Superior temporal gyrus (tissue), 1 donor: ENCODE results near the gene ELMOD3.
"Not testable (repeated sequence)": the region's sequence is repeated elsewhere in the genome, so short reads cannot be mapped to it uniquely, and the experiment has no call there.

Experiments used
- DNase-seq: peaks from one replicate; pipeline ENCODE4 v3.0.0-alpha.2; 2016; ENCODE audit errors: extremely low spot score

ELMOD3 gene

GRCh38 chr2:85329181-85329651 is 25.4 kb upstream of the ELMOD3 start:
- no peak for DNase-seq

DNA sequence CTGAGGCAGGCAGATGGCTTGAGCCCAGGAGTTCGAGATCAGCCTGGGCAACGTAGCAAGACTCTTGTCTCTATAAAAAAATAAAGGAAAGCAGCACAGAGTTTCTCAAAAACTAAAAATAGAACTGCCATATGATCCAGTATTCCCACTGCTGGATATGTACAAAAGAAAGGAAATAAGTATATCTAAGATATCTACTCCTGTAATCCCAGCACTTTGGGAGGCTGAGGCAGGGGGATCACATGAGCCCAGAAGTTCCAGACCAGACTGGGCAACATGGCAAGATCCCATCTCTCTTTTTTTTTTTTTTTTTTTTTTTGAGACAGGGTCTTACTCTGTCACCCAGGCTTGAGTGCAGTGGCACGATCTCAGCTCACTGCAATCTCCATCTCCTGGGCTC is 24.9 kb upstream of the ELMOD3 start:
- not testable (repeated sequence) for DNase-seq

DNA sequence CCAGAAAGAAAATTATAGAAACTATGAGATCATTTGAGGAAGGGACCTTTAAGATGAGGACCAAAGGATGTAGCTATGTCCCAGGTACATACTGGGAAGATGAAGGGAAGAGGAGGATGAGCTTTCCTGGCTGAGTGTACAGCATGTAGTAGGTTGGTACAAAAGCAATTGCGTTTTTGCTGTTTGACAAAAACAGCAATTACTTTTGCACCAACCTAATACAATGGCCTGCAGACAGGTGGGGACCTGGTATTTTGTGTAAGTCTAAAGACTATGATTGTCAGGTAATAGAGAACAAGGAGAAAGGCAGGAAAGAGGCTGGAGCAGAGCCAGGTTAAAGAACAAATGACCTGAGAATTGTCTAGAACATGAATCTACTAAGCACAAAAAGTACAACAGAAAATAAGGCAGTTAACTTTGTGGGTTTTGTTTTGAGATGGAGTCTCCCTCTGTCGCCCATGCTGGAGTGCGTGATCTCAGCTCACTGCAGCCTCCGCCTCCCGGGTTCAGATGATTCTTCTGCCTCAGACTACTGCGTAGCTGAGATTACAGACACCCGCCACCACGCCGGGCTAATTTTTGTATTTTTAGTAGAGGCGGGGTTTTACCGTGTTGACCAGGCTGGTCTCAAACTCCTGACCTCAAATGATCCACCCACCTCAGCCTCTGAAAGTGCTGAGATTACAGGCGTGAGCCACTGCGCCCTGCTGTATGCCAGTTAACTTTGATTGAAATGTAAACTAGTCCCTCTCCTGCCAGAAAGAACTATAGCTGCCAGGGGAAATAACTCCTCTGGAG is 23.5 kb upstream of the ELMOD3 start:
- DNase-seq, result no peak

DNA sequence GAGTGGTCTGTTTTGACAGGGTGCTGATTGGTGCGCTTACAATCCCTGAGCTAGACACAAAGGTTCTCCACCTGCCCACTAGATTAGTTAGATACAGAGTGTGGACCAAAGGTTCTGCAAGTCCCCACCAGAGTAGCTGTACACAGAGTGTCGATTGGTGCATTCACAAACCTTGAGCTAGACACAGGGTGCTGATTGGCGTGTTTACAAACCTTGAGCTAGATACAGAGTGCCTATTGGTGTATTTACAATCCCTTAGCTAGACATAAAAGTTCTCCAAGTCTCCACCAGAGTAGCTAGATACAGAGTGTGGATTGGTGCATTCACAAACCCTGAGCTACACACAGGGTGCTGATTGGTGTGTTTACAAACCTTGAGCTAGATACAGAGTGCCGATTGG is 20.7 kb upstream of the ELMOD3 start:
- DNase-seq, result not testable (repeated sequence)

DNA sequence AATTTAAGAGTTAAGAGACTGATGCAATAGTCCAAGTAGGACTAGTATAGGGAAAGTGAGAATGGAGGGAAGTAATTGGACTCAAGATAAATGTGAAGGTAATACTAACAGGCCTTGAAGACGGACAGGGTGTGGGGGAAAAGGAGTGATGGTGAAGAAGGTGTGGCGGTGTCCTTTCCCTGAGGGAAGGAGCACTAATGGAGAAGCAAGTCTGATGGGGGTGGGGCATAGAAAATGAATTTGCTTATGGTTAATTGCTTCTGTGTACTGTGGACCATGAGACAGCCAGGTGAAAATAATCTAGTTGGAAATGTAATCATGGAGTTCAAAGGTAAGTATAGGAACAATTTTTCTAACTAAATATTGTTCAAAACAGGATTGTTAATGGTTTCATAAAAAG is 19.6 kb upstream of the ELMOD3 start:
- DNase-seq, result no peak

DNA sequence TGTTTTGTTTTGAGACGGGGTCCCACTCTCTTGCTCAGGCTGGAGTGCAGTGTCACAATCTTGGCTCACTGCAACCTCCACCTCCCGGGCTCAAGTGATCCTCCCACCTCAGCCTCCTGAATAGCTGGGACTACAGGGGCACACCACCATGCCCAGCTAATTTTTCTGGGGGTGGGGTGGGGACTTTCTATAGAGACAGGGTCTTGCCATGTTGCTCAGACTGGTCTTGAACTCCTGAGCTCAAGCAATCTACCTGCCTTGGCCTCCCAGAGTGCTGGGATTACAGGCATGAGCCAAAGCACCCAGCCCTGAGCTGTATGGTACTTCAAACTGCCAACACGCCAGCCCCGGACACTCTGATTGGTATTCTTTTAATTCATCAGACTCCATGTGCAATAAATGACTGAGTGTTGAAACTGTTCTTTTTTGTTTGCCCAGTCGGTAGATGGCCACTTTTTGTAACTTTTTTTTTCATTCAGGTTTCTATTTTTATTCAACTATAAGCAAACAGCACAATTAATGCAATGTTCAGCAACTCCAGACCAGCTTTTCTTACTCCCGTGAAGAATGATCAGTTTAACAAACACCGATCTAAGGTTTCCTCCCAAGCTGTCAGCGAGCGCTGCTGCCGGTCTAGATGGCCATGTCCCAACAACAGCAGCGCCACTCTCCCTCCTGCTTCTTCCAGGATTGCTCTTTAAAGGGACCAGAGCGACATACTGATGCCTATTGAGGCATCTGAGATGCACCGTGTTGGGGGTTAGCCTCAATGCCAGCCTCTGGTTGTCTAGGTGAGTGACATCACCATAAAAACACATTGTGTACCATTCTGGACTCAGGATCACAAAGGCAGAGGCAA is 14.3 kb upstream of the ELMOD3 start:
- no peak for DNase-seq

DNA sequence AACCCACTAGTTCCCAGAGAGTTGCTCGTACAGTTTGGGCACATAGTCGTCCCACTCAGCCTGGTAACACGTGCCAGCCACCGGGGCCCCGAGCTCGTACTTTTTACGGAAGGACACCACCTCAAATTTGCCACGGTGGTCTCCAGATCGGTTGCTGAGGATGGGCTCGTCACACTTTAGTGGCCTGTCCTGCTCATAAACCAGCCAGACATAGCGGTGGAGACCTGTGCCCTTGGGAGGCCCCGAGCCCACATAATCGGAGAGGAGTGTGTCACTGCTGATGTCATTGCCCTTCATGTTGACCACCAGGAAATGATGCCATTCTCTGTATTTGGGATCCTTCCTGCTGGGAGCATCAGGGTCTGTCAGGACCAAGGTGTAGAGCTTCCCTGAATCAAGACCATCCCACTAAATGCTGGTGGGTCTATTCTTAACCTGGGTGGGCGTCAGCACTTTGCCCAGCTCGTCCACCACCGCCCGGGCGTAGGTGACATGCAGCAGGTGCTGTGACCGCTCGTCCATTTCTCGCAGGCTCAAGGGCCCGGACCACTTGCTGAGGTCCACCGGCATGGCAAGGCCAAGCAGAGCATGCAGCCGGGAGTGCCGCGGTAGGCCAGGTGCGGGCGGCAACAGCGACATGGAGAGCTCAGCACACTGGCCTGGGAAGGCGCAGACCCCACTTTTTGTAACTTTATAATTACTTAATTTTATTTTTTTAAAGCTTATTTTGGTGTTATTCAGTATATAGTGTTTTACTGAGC is 13.1 kb upstream of the ELMOD3 start:
- DNase-seq, result no peak

GRCh38 chr2:85342156-85342555 is 12.4 kb upstream of the ELMOD3 start:
- DNase-seq, result no peak

DNA sequence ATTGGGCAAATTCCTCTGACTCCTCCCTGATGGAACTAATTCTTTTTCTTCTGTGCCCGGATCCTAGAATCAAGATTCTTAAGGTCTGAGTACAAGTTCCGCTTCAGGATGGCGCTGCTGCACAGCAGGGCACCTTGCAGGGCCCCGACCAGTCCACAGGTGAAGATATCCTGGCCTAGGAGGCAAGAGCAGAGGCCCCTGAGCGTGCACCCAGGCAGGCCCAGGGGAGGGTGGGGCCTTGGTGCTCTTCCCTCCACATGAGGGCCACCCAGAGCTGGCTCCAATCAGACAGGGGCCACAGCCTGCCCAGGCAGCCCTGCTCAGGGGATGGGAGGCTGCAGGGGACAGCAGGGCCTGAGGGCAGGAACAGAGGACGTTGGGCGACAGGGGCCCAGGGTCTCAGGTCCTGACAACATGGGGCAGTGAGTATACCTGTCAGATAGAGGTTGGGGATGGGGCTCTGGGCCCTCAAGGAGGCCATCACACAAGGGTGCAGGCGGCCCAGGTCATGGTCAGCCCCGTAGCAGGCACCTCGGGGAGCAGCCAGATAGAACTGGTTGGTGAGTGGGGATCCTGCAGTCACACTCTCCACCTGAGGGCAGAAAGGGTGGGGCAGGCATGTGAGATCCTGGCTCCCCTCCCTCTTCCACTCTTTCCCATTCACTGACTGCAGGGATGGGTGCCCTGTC is 11.2 kb upstream of the ELMOD3 start:
- DNase-seq, result not testable (repeated sequence)

GRCh38 chr2:85344356-85344954 is 10.1 kb upstream of the ELMOD3 start:
- no peak for DNase-seq

DNA sequence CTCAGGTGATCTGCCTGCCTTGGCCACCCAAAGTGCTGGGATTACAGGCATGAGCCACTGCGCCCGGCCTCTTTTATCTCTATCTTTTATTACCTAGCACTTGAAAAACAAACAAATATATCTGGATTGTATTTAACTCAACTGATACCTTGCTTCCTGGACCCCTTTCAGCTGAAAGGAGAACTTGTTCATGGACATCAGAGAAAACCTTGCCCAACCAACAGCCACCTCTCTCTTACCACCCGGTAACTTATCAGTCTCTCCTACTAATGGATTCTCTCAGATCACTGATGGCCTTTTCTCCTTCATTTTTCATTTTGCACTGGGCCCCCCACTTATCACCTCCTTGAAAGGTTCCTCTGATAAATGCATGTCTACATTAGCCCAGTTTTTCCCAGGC is 7.0 kb upstream of the ELMOD3 start:
- DNase-seq, result no peak

DNA sequence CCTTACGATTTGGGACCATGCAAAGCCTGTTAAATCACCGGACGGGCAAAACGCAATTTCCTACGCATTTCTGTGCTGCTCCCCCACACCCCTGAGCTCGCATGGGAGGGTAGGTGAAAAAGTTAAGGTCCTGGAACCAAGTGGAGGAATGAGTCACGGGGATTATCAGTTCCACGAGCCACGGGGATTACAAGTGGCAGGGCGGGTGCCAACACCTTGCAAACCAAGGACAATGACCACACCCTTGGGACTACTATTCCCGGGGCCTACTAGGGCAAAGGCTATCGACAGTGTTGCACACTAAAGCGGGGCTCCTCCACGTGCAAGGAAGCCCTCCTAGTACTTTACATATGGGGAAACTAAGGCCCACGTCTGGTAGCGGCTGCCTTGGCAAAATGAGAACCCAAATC is 688 bp upstream of the ELMOD3 start:
- DNase-seq, result no peak

- DNase-seq, result no peak
These were observed 473 bp downstream of the ELMOD3 start for GRCh38 chr2:85355073-85355410.

- no peak for DNase-seq
These were observed 952 bp downstream of the ELMOD3 start for GRCh38 chr2:85355521-85355920.

DNA sequence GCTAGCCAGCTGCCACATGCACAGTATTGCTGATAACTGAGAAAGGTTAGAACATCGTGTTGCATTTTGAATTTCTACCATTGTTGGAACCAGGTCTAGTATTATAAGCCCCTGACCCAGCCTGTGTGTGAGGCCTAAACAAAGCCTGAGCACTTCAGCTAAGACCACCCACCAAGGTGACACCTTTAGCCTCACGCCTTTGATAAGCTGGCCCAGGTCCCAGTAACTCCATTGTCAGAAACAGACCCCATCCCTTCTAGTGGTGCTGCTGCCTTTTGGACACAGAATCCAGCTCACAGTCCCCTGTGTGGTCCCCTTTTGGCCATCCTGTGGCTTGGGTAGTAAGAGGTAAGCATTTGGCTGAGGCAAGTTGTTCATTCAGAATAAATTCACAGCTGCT is 1.6 kb downstream of the ELMOD3 start:
- DNase-seq, result no peak

DNA sequence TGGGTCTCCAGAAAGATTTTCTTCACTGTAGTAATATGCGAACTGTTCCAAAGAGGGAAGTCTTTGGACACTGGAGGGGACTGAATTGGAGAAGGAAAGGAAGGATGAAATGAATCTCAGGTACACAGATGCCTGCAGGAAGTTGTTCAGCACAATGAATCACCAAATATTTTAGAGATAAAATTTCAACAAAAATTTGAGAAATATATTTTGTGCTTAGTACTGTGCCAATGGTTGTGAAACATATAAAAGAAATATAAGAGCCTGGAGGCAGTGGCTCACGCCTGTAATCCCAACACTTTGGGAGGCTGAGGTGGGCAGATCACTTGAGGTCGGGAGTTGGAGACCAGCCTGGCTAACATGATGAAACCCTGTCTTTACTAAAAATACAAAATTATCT is 3.2 kb downstream of the ELMOD3 start:
- DNase-seq, result no peak

DNA sequence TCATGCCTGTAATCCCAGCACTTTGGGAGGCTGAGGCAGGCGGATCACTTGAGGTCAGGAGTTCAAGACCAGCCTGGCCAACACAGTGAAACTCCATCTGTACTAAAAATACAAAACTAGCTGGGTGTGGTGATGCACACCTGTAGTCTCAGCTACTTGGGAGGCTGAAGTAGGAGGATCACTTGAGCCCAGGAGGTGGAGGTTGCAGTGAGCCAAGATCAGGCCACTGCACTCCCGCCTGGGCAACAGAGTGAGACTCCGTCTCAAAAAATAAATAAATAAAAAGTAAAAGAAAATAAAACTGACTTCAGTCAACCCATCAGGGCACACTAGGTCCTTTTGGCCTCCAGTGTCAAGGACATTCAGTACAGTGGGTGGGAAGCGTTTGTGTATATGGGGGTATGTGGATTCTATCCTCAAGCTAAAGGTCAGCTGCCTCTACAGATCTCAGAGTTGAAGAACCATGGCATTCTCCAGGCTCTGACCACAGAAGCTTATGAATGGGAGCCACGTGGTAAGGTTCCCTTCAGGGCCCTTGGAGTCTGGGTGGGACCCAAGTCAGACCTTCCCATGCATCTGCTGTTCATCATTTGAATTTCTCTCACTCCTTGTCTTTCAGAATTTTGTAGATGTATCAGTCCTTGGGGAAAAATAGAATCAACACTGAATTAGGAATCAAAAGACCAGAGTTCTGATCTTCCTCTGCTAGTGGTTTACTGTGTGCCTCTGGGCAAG is 8.3 kb downstream of the ELMOD3 start:
- DNase-seq, result not testable (repeated sequence)

DNA sequence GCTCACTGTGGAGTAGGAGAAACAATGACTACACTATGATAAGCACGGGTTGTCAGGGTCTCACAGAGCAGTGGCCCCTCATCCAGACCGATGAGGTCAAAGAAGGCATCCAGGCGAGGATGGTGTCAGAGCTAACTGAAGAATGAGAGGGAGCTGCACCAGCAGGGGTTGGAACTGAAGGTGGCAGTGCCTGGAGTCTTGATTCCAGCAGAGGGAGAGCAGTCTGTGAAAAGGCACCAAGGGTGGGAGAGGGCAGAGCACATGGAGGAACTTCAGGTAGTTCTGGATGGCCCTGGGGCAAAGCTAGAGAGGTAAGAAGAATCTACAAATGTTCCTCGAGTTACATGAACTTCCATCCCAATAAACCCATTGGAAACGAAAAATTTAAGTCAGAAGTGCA is 12.6 kb downstream of the ELMOD3 start:
- DNase-seq, result no peak

- DNase-seq, result no peak
These were observed 14.4 kb downstream of the ELMOD3 start for GRCh38 chr2:85368921-85369320.

GRCh38 chr2:85369500-85369899 is 14.9 kb downstream of the ELMOD3 start:
- DNase-seq, result no peak

GRCh38 chr2:85371045-85371444 is 16.5 kb downstream of the ELMOD3 start:
- DNase-seq, result no peak
